PFSK-1 (cell line): ENCODE results near the gene SSX2IP.

Experiments used
- FOXP2 ChIP-seq: optimal IDR thresholded peaks from 2 replicates; pipeline ENCODE3; 2011; ENCODE audit warnings: borderline replicate concordance, control low read depth, inconsistent platforms; ENCODE audit not compliant: insufficient read depth; ENCODE audit errors: extremely low read length, extremely low read depth
- POLR2AphosphoS5 ChIP-seq: IDR thresholded peaks from 2 replicates; pipeline ENCODE4 v1.6.1; 2012; ENCODE audit warnings: low read depth, mild to moderate bottlenecking, control low read depth, low read length, moderate library complexity
- SIN3A ChIP-seq: IDR thresholded peaks from 2 replicates; pipeline ENCODE4 v1.6.1; 2012; ENCODE audit warnings: mild to moderate bottlenecking, low read length, moderate library complexity, borderline replicate concordance; ENCODE audit not compliant: insufficient read depth
- TAF1 ChIP-seq: IDR thresholded peaks from 2 replicates; pipeline ENCODE4 v1.6.1; 2012; ENCODE audit warnings: low read length, control low read depth, borderline replicate concordance; ENCODE audit not compliant: insufficient read depth
- TF ChIP-seq, protein P1 (sequence below), 2 experiments: IDR thresholded peaks; 2 replicates each; pipeline versions ENCODE4 v1.6.1 to v1.8.0; 2011 to 2012; ENCODE audit warnings: low read depth in 2 of 2, low read length in 2 of 2, control low read depth in 1 of 2, inconsistent platforms in 1 of 2, mild to moderate bottlenecking in 1 of 2, moderate library complexity in 1 of 2; ENCODE audit not compliant: insufficient read depth in 1 of 2

SSX2IP gene

DNA sequence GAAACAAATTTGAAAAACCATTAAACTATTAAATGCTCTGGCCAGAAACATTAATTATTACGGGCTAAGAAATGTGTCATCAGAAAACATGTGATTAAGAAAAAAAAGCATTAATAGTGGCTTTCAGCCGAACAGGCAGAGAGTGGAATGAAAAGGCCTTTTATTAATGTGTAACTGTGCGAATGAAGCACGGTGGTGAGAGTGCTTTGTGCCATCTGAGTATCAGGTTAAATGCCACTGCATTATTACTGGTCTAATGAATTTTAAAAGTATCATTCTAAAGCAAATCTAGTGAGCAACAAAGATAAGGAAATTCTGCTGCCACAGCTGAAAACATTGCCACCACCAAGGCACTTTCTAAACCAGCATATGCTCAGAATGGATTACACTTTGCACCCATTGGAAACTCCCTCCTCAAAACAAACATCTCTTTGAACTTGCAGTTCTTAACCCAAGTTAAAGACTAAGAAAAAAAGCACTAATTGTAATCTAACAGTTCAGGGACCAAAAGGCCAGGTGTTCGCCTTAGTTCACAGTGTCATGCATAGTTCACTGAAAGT lies 30.0 kb upstream of the SSX2IP start:
- TF ChIP-seq POLR2AphosphoS5 = no peak
- TF ChIP-seq TAF1 = no peak
- no peak for TF ChIP-seq FOXP2
- TF ChIP-seq, protein P1, sequence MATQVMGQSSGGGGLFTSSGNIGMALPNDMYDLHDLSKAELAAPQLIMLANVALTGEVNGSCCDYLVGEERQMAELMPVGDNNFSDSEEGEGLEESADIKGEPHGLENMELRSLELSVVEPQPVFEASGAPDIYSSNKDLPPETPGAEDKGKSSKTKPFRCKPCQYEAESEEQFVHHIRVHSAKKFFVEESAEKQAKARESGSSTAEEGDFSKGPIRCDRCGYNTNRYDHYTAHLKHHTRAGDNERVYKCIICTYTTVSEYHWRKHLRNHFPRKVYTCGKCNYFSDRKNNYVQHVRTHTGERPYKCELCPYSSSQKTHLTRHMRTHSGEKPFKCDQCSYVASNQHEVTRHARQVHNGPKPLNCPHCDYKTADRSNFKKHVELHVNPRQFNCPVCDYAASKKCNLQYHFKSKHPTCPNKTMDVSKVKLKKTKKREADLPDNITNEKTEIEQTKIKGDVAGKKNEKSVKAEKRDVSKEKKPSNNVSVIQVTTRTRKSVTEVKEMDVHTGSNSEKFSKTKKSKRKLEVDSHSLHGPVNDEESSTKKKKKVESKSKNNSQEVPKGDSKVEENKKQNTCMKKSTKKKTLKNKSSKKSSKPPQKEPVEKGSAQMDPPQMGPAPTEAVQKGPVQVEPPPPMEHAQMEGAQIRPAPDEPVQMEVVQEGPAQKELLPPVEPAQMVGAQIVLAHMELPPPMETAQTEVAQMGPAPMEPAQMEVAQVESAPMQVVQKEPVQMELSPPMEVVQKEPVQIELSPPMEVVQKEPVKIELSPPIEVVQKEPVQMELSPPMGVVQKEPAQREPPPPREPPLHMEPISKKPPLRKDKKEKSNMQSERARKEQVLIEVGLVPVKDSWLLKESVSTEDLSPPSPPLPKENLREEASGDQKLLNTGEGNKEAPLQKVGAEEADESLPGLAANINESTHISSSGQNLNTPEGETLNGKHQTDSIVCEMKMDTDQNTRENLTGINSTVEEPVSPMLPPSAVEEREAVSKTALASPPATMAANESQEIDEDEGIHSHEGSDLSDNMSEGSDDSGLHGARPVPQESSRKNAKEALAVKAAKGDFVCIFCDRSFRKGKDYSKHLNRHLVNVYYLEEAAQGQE (IDR thresholded peaks at IDR 0.05; ENCODE audit: insufficient read depth in 1 of 2, low read depth in 2 of 2, low read length in 2 of 2) = no peak
- no peak for TF ChIP-seq SIN3A

DNA sequence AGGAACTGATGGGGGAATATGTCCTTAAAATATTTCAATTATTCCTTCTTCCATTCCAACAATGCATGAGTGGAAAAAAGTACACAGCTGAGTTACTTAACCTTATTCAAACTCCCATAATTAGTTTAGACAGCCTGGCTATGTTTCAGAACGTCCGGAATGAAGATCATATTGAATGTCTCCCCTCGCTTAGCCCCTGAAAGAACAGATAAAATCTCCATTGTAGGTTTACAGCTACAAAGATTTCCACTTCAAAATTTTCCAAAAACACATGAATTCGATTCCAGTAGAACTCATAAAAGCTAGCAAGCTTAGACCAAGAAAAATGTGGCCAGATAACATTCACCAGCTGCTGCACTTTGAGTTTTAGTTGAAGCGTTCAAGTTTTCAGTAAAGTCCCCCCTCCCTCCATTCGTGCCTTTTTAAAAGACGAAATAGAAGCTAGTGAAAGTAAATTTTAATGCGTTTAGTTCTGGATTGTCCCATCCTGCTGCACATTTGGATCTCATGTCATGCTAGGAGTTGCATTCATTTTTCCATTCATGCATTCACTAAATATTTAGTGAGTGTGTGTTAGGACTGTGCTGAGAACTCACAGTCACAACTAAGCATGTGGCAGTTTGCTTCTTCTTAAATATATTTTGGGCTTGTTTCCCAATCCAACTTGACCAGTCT lies 29.4 kb upstream of the SSX2IP start:
- TF ChIP-seq SIN3A (no peak), TAF1 (no peak), FOXP2 (no peak), POLR2AphosphoS5 (no peak)
- TF ChIP-seq, protein P1 (IDR thresholded peaks at IDR 0.05; ENCODE audit: insufficient read depth in 1 of 2, low read depth in 2 of 2, low read length in 2 of 2) = no peak

DNA sequence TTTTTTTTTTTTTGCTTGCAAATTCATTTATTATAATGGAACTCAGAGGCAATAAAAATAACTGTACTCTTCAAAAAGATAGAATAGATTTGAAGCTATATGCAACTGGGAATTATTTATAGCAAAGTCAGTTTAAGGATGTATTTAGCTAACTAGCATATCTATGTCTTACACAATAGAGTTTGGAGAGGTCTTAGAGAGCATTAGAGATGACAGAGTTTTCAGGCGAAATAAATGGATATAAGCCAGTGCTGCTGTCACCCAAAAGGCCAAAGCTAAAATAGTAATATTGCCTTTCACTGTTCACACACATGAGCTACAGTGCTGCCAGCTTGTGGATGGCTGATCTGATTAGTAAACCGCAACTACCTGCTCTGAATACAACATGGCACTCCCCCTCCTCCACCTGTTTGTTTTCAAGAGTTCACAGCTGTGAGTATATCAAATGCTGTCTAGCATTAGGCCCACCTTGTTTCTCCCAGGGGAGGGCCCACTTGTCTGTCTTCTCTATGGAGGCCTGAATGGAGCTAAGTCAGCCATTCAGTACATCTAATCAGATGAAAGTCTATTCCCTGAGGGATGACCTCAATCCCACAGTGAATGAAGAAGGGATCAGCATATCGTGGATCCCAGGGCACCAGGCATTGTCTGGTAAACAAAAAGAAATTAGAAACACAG lies 25.2 kb upstream of the SSX2IP start:
- TF ChIP-seq, protein P1 (IDR thresholded peaks at IDR 0.05; ENCODE audit: insufficient read depth in 1 of 2, low read depth in 2 of 2, low read length in 2 of 2) = no peak
- TF ChIP-seq TAF1 = no peak
- no peak for TF ChIP-seq SIN3A
- no peak for TF ChIP-seq FOXP2
- TF ChIP-seq POLR2AphosphoS5 = no peak

DNA sequence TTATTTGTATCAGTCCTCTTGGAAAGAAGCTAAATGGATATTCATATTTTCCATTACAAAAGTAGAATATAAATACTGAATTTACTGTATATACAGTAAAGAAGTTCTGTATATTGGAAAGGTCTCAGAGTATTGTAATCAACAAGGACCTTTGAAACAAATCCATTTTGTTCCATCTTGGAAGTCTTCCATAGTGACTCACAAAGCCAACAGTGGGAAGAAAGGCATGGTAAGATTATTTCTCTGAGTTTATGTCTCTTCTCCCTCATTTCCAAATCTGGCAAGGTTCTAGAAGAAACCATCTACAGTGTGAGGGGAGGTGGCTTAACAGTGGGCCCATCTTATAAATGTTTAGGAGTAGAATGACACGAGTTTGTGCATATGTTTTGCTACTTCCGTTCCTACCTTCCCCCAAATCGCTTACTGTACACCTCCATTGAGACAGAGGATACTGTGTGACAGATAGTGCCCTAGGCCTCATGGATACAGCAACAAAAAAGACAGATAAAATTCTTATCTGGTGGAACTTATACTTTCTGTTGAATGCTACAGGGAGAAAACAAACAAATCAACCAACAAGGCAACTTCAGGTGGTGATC lies 22.1 kb upstream of the SSX2IP start:
- TF ChIP-seq TAF1 = no peak
- TF ChIP-seq SIN3A = no peak
- TF ChIP-seq FOXP2 = no peak
- TF ChIP-seq, protein P1 (IDR thresholded peaks at IDR 0.05; ENCODE audit: insufficient read depth in 1 of 2, low read depth in 2 of 2, low read length in 2 of 2) = no peak
- TF ChIP-seq POLR2AphosphoS5 = no peak

DNA sequence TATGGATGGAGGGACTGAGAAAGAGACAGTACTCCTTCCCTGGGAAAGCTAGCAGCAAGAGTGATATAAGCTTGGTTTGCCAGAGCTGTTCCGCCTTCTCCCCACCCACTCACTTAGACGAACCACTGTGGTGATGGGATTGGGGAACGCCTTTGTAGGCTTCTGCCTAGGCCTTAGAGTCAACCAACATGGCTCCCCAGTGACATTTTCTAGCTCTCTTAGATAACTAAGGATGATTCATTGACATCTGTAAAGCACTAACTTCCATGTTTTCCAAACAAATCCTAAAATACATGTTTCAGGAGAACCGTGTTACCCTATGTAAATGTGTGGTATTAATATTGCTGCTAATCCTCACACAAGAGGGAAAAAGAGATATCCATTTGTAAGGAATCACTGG lies 21.6 kb upstream of the SSX2IP start:
- TF ChIP-seq, protein P1 (IDR thresholded peaks at IDR 0.05; ENCODE audit: insufficient read depth in 1 of 2, low read depth in 2 of 2, low read length in 2 of 2) = no peak
- TF ChIP-seq POLR2AphosphoS5 (no peak), TAF1 (no peak), SIN3A (no peak), FOXP2 (no peak)
